Gastrocnemius medialis (tissue), 4 donors: ENCODE results near the gene SIT1. TPM values are rescaled to one million over a fixed set of nuclear protein-coding genes. Genes with fewer than 3 reads are reported as not detected.

ENCODE experiments used
- ATAC-seq, 2 donors: fragments of 150-250 bp; one replicate each; pipeline ENCODE4 v1.9.1; 2016
- DNase-seq, 2 donors: peaks; one replicate each; pipeline ENCODE4 v3.0.0-alpha.2; 2019
- H3K27ac ChIP-seq, 4 donors: fragments of 200-600 bp; sonication (generic); 1 replicate in 1 of 4; 2 replicates in 3 of 4; pipeline ENCODE4 v1.5.1; 2016 to 2018; ENCODE audit warnings: mild to moderate bottlenecking in 2 of 4, moderate library complexity in 1 of 4
- H3K27me3 ChIP-seq, 3 donors: fragments of 200-600 bp; sonication (generic) in 2 of 3; 1 replicate in 1 of 3; 2 replicates in 2 of 3; pipeline versions ENCODE4 v1.5.1 to v1.6.0; 2016 to 2019; ENCODE audit warnings: mild to moderate bottlenecking in 1 of 3, moderate library complexity in 1 of 3
- H3K36me3 ChIP-seq, 2 donors: fragments of 200-600 bp; sonication (generic) in 1 of 2; one replicate each; pipeline ENCODE4 v1.5.1; 2017 to 2018
- H3K4me1 ChIP-seq, 2 donors: fragments of 200-600 bp; sonication (generic) in 1 of 2; one replicate each; pipeline ENCODE4 v1.5.1; 2016 to 2017; ENCODE audit warnings: mild to moderate bottlenecking in 2 of 2
- H3K4me3 ChIP-seq, 4 donors: fragments of 200-600 bp; sonication (generic) in 3 of 4; 1 replicate in 1 of 4; 2 replicates in 3 of 4; pipeline ENCODE4 v1.5.1; 2016 to 2019; ENCODE audit warnings: mild to moderate bottlenecking in 2 of 4
- H3K9me3 ChIP-seq, 3 donors: fragments of 200-600 bp; sonication (generic) in 2 of 3; 1 replicate in 1 of 3; 2 replicates in 2 of 3; pipeline ENCODE4 v1.5.1; 2016 to 2019
- POLR2A ChIP-seq, 2 donors: fragments of 450-650 bp; IDR thresholded peaks; one replicate each; pipeline ENCODE4 v1.6.1; 2017; ENCODE audit warnings: antibody characterized with exemption in 2 of 2, mild to moderate bottlenecking in 2 of 2, moderate library complexity in 2 of 2
- in situ Hi-C, 4 donors: fragments of 200-750 bp; cut with MboI; loops; one replicate each; pipeline versions ENCODE4 v1.15.0 to v1.8.0; 2017; ENCODE audit warnings: low sequenced_read_pairs in 4 of 4
- intact Hi-C: fragments of 100-400 bp; cut with DNase I; formaldehyde crosslinking; loops from one replicate; pipeline ENCODE4 v1.15.1; 2023; ENCODE audit warnings: low total_unique reads
- total RNA-seq, 4 donors: library from RNA; depleted of rRNA; stranded (reverse); fragments of >200 nt; gene quantifications; one replicate each; pipeline versions ENCODE4 v1.1.0 to v1.2.3, GENCODE V29; 2016
- TF ChIP-seq, protein P1 (sequence below), 5 experiments: fragments of 450-650 bp in 3 of 5; fragments of 200-600 bp in 2 of 5; sonication (generic) in 2 of 5; IDR thresholded peaks in 4 of 5; conservative IDR thresholded peaks in 1 of 5; 1 replicate in 4 of 5; 2 replicates in 1 of 5; pipeline ENCODE4 v1.5.1; 2016 to 2019; ENCODE audit warnings: antibody characterized with exemption in 5 of 5, mild to moderate bottlenecking in 3 of 5, moderate library complexity in 3 of 5

The SIT1 gene
- total RNA-seq, 4 donors from 2014 or later = not detected

DNA sequence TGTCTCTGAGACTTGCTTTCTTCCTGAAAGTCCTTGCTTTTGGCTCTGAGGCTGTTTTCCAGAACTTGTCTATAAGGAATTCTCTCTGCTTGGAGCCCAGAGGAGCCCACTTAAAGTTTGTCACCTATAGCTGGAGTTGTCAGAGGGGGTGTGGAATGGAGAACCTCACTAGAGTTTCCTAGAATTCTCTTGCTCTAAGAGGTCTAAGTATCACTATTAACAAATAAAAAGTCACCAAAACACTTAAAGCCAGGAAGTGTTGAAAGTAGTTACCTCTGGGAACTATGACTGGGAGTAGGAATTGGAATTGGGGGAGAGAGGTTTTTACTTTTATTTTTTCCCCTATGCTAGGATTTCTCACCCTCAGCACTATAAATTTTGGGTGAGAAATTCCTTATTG is 15.0 kb downstream of the SIT1 start:
- H3K4me3 ChIP-seq = no peak overlapping the region
- no peak overlapping the region for H3K27ac ChIP-seq
- H3K27me3 ChIP-seq = no peaks in the 10 kb centered on the region
- DNase-seq (no peak), ATAC-seq (no peak)
- H3K4me1 ChIP-seq = no peaks in the 10 kb centered on the region
- intact Hi-C loops (no loop called here), in situ Hi-C loops (no loop called here)
- no peaks in the 10 kb centered on the region for H3K36me3 ChIP-seq
- no peaks in the 10 kb centered on the region for H3K9me3 ChIP-seq
- TF ChIP-seq POLR2A (IDR thresholded peaks at IDR 0.05) = no peak
- TF ChIP-seq, protein P1, sequence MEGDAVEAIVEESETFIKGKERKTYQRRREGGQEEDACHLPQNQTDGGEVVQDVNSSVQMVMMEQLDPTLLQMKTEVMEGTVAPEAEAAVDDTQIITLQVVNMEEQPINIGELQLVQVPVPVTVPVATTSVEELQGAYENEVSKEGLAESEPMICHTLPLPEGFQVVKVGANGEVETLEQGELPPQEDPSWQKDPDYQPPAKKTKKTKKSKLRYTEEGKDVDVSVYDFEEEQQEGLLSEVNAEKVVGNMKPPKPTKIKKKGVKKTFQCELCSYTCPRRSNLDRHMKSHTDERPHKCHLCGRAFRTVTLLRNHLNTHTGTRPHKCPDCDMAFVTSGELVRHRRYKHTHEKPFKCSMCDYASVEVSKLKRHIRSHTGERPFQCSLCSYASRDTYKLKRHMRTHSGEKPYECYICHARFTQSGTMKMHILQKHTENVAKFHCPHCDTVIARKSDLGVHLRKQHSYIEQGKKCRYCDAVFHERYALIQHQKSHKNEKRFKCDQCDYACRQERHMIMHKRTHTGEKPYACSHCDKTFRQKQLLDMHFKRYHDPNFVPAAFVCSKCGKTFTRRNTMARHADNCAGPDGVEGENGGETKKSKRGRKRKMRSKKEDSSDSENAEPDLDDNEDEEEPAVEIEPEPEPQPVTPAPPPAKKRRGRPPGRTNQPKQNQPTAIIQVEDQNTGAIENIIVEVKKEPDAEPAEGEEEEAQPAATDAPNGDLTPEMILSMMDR (IDR thresholded peaks at IDR 0.05 in 4 of 5, conservative IDR thresholded peaks at IDR 0.05 in 1 of 5) = no peak

DNA sequence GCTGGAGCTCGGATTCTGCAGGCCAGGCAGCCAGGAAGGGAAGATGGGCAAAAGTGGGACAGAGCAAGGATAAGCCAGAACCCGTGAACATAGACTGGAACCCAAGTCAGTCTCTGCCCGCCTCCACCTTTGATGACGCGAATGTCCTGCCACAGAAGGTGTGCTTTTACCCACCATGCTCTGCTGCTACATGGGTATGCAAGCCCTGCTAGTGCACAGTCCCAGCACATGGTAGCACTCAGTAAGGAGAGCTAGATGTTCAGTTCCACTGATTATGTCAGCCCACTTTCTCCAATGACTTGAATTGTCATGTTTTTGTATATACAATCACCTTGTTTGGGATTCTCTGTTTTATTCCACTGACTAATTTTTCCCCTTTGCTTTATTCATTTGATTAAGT is 21.1 kb downstream of the SIT1 start:
- TF ChIP-seq POLR2A (IDR thresholded peaks at IDR 0.05) = no peak
- TF ChIP-seq, protein P1 (IDR thresholded peaks at IDR 0.05 in 4 of 5, conservative IDR thresholded peaks at IDR 0.05 in 1 of 5) = no peak
- Histone ChIP-seq H3K27me3 (no peaks in the 10 kb centered on the region), H3K4me3 (no peak overlapping the region), H3K4me1 (no peaks in the 10 kb centered on the region), H3K9me3 (no peaks in the 10 kb centered on the region), H3K27ac (no peak overlapping the region), H3K36me3 (no peaks in the 10 kb centered on the region)
- in situ Hi-C loops = no loop called here
- DNase-seq = no peak
- intact Hi-C loops = no loop called here
- ATAC-seq = no peak

- DNase-seq (no peak), ATAC-seq (no peak)
- in situ Hi-C loops = no loop called here
- TF ChIP-seq, protein P1 (IDR thresholded peaks at IDR 0.05 in 4 of 5, conservative IDR thresholded peaks at IDR 0.05 in 1 of 5) = no peak
- no peak for TF ChIP-seq POLR2A (IDR thresholded peaks at IDR 0.05)
- H3K27ac ChIP-seq = no peak overlapping the region
- H3K36me3 ChIP-seq = no peaks in the 10 kb centered on the region
- no peaks in the 10 kb centered on the region for H3K9me3 ChIP-seq
- H3K4me3 ChIP-seq = no peak overlapping the region
- H3K27me3 ChIP-seq = no peaks in the 10 kb centered on the region
- intact Hi-C loops = no loop called here
- H3K4me1 ChIP-seq = no peaks in the 10 kb centered on the region
Observed at GRCh38 chr9:35628389-35628991, 22.2 kb downstream of the SIT1 start.

- DNase-seq = no peak
- no peak for ATAC-seq
- H3K27me3 ChIP-seq = no peaks in the 10 kb centered on the region
- H3K4me1 ChIP-seq = no peaks in the 10 kb centered on the region
- H3K36me3 ChIP-seq = no peaks in the 10 kb centered on the region
- H3K27ac ChIP-seq = no peak overlapping the region
- no peak overlapping the region for H3K4me3 ChIP-seq
- no peaks in the 10 kb centered on the region for H3K9me3 ChIP-seq
- in situ Hi-C loops (no loop called here), intact Hi-C loops (no loop called here)
- TF ChIP-seq POLR2A (IDR thresholded peaks at IDR 0.05) = no peak
- TF ChIP-seq, protein P1 (IDR thresholded peaks at IDR 0.05 in 4 of 5, conservative IDR thresholded peaks at IDR 0.05 in 1 of 5) = no peak
Observed at GRCh38 chr9:35627575-35627974, 23.2 kb downstream of the SIT1 start.

- intact Hi-C loops (no loop called here), in situ Hi-C loops (no loop called here)
- H3K27me3 ChIP-seq = peaks cover 6 to 17% (median 10%) of the 10 kb centered on the region in 3 donors
- H3K27ac ChIP-seq = no peak overlapping the region
- ATAC-seq (no peak), DNase-seq (no peak)
- H3K9me3 ChIP-seq = no peaks in the 10 kb centered on the region
- H3K4me1 ChIP-seq = peaks cover 0 to 4% of the 10 kb centered on the region in 2 donors
- no peaks in the 10 kb centered on the region for H3K36me3 ChIP-seq
- H3K4me3 ChIP-seq = no peak overlapping the region
- TF ChIP-seq, protein P1 (IDR thresholded peaks at IDR 0.05 in 4 of 5, conservative IDR thresholded peaks at IDR 0.05 in 1 of 5) = no peak
- TF ChIP-seq POLR2A (IDR thresholded peaks at IDR 0.05) = no peak
Observed at GRCh38 chr9:35619800-35620158, 31.0 kb downstream of the SIT1 start.
